SK-MEL-5 (cell line): ENCODE measurements around the gene ARHGDIG. TPM values are rescaled to one million over a fixed set of nuclear protein-coding genes. Genes with fewer than 3 reads are reported as not detected.
A peak's percentile ranks its signal among the peaks of the same experiment; 100 is the strongest.
"Not testable (repeated sequence)": the region's sequence is repeated elsewhere in the genome, so short reads cannot be mapped to it uniquely, and the experiment has no call there.

Source experiments
- DNase-seq: peaks from one replicate; pipeline ENCODE4 v3.0.0-alpha.2; 2016; ENCODE audit warnings: low read depth, low spot score
- in situ Hi-C: cut with HindIII; loops from 2 replicates; pipeline ENCODE4 v1.10.0; 2016; ENCODE audit warnings: low sequenced_read_pairs, high pct_unique_total_duplicates, low pct_unique_long_range_greater_than_20kb
- polyA plus RNA-seq, 2 experiments: library from polyadenylated mRNA; depleted of rRNA; stranded (reverse); fragments of >200 nt; gene quantifications; 2 replicates each; pipeline ENCODE4 v1.2.3, GENCODE V29; 2015
- total RNA-seq: library from RNA; depleted of rRNA; stranded (reverse); fragments of >200 nt; shearing (Covaris generic); gene quantifications from 2 replicates; pipeline ENCODE4 v1.2.3, GENCODE V29; 2014; rRNA removed

The ARHGDIG gene
- 3.5 and 4.1 TPM in 2 replicates for total RNA-seq
- 3.0 and 3.2 TPM in 2 replicates for polyA plus RNA-seq (2015; cell fraction: cytosol; rRNA removed)
- 5.3 and 6.2 TPM in 2 replicates for polyA plus RNA-seq (2015; cell fraction: nucleus; rRNA removed)

GRCh38 chr16:280552-280951, at the start of gene ARHGDIG:
Gene ARHGDIG (plus strand): TSS chr16:280591. CDS start chr16:280681, 90 bp downstream.
- no peak for DNase-seq
- in situ Hi-C loops = no loop called here

- no peak for DNase-seq
- in situ Hi-C loops = no loop called here
These were observed 49.4 kb upstream of the ARHGDIG start for GRCh38 chr16:230949-231348.

GRCh38 chr16:234468-235305, 45.7 kb upstream of the ARHGDIG start, which contains the start of gene FAM234A:
Gene FAM234A (plus strand): TSS chr16:234821. CDS start chr16:254414, 19,593 bp downstream.
- in situ Hi-C loops = no loop called here
- DNase-seq = peak; percentile 89

GRCh38 chr16:239948-240277, 40.5 kb upstream of the ARHGDIG start:
- no peak for DNase-seq

GRCh38 chr16:240559-240958, 39.8 kb upstream of the ARHGDIG start:
- in situ Hi-C loops = no loop called here
- no peak for DNase-seq

More at GRCh38 chr16:239948-240277, 40.5 kb upstream of the ARHGDIG start:
- in situ Hi-C loops = no loop called here

- in situ Hi-C loops = no loop called here
- no peak for DNase-seq
These were observed 38.1 kb upstream of the ARHGDIG start for GRCh38 chr16:242281-242680.

GRCh38 chr16:243348-243747, 37.0 kb upstream of the ARHGDIG start:
- in situ Hi-C loops = no loop called here

GRCh38 chr16:245105-245504, 35.3 kb upstream of the ARHGDIG start:
- in situ Hi-C loops = no loop called here
- no peak for DNase-seq

More at GRCh38 chr16:243348-243747, 37.0 kb upstream of the ARHGDIG start:
- DNase-seq = no peak

GRCh38 chr16:247027-247426, 33.4 kb upstream of the ARHGDIG start:
- in situ Hi-C loops = no loop called here
- no peak for DNase-seq

- in situ Hi-C loops = no loop called here
These were observed 31.0 kb upstream of the ARHGDIG start for GRCh38 chr16:249431-249830.

GRCh38 chr16:252366-253337, 27.7 kb upstream of the ARHGDIG start:
- in situ Hi-C loops = no loop called here

More at GRCh38 chr16:249431-249830, 31.0 kb upstream of the ARHGDIG start:
- DNase-seq = no peak

GRCh38 chr16:253833-254232, 26.6 kb upstream of the ARHGDIG start:
- no peak for DNase-seq
- in situ Hi-C loops = no loop called here

More at GRCh38 chr16:252366-253337, 27.7 kb upstream of the ARHGDIG start:
- no peak for DNase-seq

- in situ Hi-C loops = no loop called here
- DNase-seq = no peak
These were observed 25.9 kb upstream of the ARHGDIG start for GRCh38 chr16:254461-254860.

- in situ Hi-C loops = no loop called here
- no peak for DNase-seq
These were observed 25.2 kb upstream of the ARHGDIG start for GRCh38 chr16:255183-255582.

GRCh38 chr16:258091-258490, 22.3 kb upstream of the ARHGDIG start:
- DNase-seq, in situ Hi-C loops: not testable (repeated sequence)

GRCh38 chr16:259226-259625, 21.2 kb upstream of the ARHGDIG start:
- in situ Hi-C loops = no loop called here
- no peak for DNase-seq

GRCh38 chr16:259814-260253, 20.6 kb upstream of the ARHGDIG start:
- in situ Hi-C loops = no loop called here
- DNase-seq = no peak

GRCh38 chr16:260326-260725, 20.1 kb upstream of the ARHGDIG start:
- in situ Hi-C loops = no loop called here
- no peak for DNase-seq
